Liver (tissue), 9 donors: ENCODE data around the gene RAVER2. TPM values are rescaled to one million over a fixed set of nuclear protein-coding genes. Genes with fewer than 3 reads are reported as not detected.
"Not testable (repeated sequence)": the region's sequence is repeated elsewhere in the genome, so short reads cannot be mapped to it uniquely, and the experiment has no call there.

Experiments used
- DNase-seq: peaks from one replicate; pipeline ENCODE4 v3.0.0-alpha.2; 2017; ENCODE audit warnings: low spot score
- H3K27ac ChIP-seq, 2 donors: one replicate each; pipeline ENCODE4 v1.7.0; 2013; ENCODE audit warnings: inconsistent platforms in 2 of 2, low read length in 2 of 2, control low read depth in 1 of 2, low read depth in 1 of 2, mild to moderate bottlenecking in 1 of 2
- H3K27me3 ChIP-seq, 4 donors: one replicate each; pipeline versions ENCODE4 v1.6.1 to v1.7.0; 2013; ENCODE audit warnings: low read length in 3 of 4, inconsistent platforms in 1 of 4, mild to moderate bottlenecking in 1 of 4, moderate library complexity in 1 of 4; ENCODE audit not compliant: control insufficient read depth in 4 of 4, insufficient read depth in 4 of 4
- H3K36me3 ChIP-seq, 4 donors: one replicate each; pipeline versions ENCODE4 v1.6.1 to v1.7.0; 2013; ENCODE audit warnings: low read length in 3 of 4, mild to moderate bottlenecking in 3 of 4, low read depth in 1 of 4, moderate library complexity in 1 of 4; ENCODE audit not compliant: control insufficient read depth in 4 of 4, insufficient read depth in 3 of 4
- H3K4me1 ChIP-seq, 4 donors: one replicate each; pipeline versions ENCODE4 v1.6.1 to v1.7.0; 2013; ENCODE audit warnings: low read length in 3 of 4, mild to moderate bottlenecking in 3 of 4, moderate library complexity in 1 of 4; ENCODE audit not compliant: control insufficient read depth in 4 of 4, insufficient read depth in 4 of 4
- H3K4me3 ChIP-seq, 3 donors: one replicate each; pipeline versions ENCODE4 v1.6.1 to v1.7.0; 2013; ENCODE audit warnings: low read length in 3 of 3, control low read depth in 1 of 3, low read depth in 1 of 3, mild to moderate bottlenecking in 1 of 3
- H3K9ac ChIP-seq, 2 donors: one replicate each; pipeline ENCODE4 v1.7.0; 2013; ENCODE audit warnings: low read length in 2 of 2, mild to moderate bottlenecking in 2 of 2, moderate library complexity in 2 of 2, control low read depth in 1 of 2, low read depth in 1 of 2
- H3K9me3 ChIP-seq, 4 donors: one replicate each; pipeline versions ENCODE4 v1.6.1 to v1.7.0; 2013; ENCODE audit warnings: low read length in 3 of 4; ENCODE audit not compliant: control insufficient read depth in 4 of 4
- EGR1 ChIP-seq, 2 donors: IDR thresholded peaks; 2 replicates each; pipeline ENCODE4 v1.6.1; 2016 to 2018; ENCODE audit warnings: antibody characterized with exemption in 2 of 2, low read depth in 2 of 2
- FOXA1 ChIP-seq: IDR thresholded peaks from 2 replicates; pipeline ENCODE4 v1.6.1; 2016; ENCODE audit warnings: antibody characterized with exemption
- HNF4G ChIP-seq: IDR thresholded peaks from 2 replicates; pipeline ENCODE4 v1.6.1; 2016; ENCODE audit warnings: antibody characterized with exemption
- JUND ChIP-seq, 2 donors: IDR thresholded peaks; 2 replicates each; pipeline ENCODE4 v1.6.1; 2016; ENCODE audit warnings: antibody characterized with exemption in 2 of 2
- RAD21 ChIP-seq, 2 donors: IDR thresholded peaks; 2 replicates each; pipeline ENCODE4 v1.6.1; 2016; ENCODE audit warnings: antibody characterized with exemption in 2 of 2, mild to moderate bottlenecking in 2 of 2
- SP1 ChIP-seq: IDR thresholded peaks from 2 replicates; pipeline ENCODE4 v1.6.1; 2018; ENCODE audit warnings: antibody characterized with exemption, mild to moderate bottlenecking
- TAF1 ChIP-seq: conservative IDR thresholded peaks from 2 replicates; pipeline ENCODE4 v1.6.1; 2016; ENCODE audit warnings: antibody characterized with exemption, mild to moderate bottlenecking
- WGBS: extraction: QIAGEN DNeasy Blood & Tissue Kit; methylation state at CpG from one replicate; pipeline ENCODE4 v1.1.7; 2013; 5-methylcytosine and 5-hydroxymethylcytosine counted together
- polyA plus RNA-seq, 2 donors: library from polyadenylated mRNA; stranded (reverse) in 1 of 2; unstranded in 1 of 2; fragments of 200-250 nt in 1 of 2; fragments of >200 nt in 1 of 2; fragmentation: Nextera tagmentation in 1 of 2; extraction: Ambion mirVana in 1 of 2; gene quantifications; one replicate each; pipeline versions ENCODE4 v1.2.1 to v1.2.3, GENCODE V29; 2013 to 2015
- total RNA-seq, 2 donors: library from RNA; depleted of rRNA; stranded (reverse); fragments of >200 nt; gene quantifications; one replicate each; pipeline ENCODE4 v1.2.3, GENCODE V29; 2014
- TF ChIP-seq, protein P1 (sequence below): IDR thresholded peaks from 2 replicates; pipeline ENCODE4 v1.6.1; 2016; ENCODE audit warnings: antibody characterized with exemption
- TF ChIP-seq, protein P2 (sequence below): IDR thresholded peaks from 2 replicates; pipeline ENCODE4 v1.6.1; 2016; ENCODE audit warnings: antibody characterized with exemption, mild to moderate bottlenecking
- TF ChIP-seq, protein P3 (sequence below): IDR thresholded peaks from 2 replicates; pipeline ENCODE4 v1.6.1; 2016; ENCODE audit warnings: antibody characterized with exemption
- TF ChIP-seq, protein P4 (sequence below): fragments of 150-350 bp; IDR thresholded peaks from 2 replicates; pipeline ENCODE4 v1.5.1; 2017; ENCODE audit warnings: improper control_type of control experiment, low read depth, low read length; ENCODE audit not compliant: missing input control
- TF ChIP-seq, protein P5 (sequence below): IDR thresholded peaks from 2 replicates; pipeline ENCODE4 v1.6.1; 2016; ENCODE audit warnings: antibody characterized with exemption
- donor health status: healthy.
- donor health status: healthy.
- donor health status: healthy.
- donor health status: healthy.
- donor health status: healthy.

The RAVER2 gene
- total and polyA plus RNA-seq, 4 donors: 0.40 to 6.7 (median 0.96) TPM

DNA sequence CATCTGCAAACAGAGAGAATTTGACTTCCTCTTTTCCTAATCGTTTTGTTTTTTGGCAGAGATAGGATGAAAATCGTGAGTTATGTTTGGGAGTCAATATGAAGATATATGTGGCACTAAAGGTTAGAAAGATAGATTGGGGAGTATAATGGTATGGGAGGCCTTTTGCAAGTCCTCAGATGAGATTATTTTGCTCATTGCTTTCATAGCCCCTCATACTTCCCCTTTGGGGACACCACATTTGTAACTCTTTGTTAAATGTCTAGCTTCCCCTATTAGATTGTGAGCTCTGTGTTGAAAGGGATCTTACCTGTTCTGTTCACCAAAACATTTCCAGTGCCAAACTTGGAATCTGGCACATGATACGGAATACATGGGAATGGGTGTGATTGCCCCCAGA, 30.2 kb downstream of the RAVER2 start:
- Histone ChIP-seq H3K9ac (no peak overlapping the region), H3K36me3 (no peaks in the 10 kb centered on the region), H3K9me3 (no peaks in the 10 kb centered on the region), H3K4me1 (no peaks in the 10 kb centered on the region), H3K27me3 (no peaks in the 10 kb centered on the region), H3K27ac (no peak overlapping the region), H3K4me3 (no peak overlapping the region)
- WGBS: 74% methylated on average over 3 of the region's 3 CpGs
- TF ChIP-seq SP1 (no peak), HNF4G (no peak), RAD21 (IDR thresholded peaks at IDR 0.05) (no peak), FOXA1 (no peak), TAF1 (no peak), EGR1 (IDR thresholded peaks at IDR 0.05; ENCODE audit: low read depth in 2 of 2) (no peak), JUND (IDR thresholded peaks at IDR 0.05) (no peak)
- TF ChIP-seq, protein P1, sequence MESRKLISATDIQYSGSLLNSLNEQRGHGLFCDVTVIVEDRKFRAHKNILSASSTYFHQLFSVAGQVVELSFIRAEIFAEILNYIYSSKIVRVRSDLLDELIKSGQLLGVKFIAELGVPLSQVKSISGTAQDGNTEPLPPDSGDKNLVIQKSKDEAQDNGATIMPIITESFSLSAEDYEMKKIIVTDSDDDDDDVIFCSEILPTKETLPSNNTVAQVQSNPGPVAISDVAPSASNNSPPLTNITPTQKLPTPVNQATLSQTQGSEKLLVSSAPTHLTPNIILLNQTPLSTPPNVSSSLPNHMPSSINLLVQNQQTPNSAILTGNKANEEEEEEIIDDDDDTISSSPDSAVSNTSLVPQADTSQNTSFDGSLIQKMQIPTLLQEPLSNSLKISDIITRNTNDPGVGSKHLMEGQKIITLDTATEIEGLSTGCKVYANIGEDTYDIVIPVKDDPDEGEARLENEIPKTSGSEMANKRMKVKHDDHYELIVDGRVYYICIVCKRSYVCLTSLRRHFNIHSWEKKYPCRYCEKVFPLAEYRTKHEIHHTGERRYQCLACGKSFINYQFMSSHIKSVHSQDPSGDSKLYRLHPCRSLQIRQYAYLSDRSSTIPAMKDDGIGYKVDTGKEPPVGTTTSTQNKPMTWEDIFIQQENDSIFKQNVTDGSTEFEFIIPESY: no peak
- TF ChIP-seq, protein P2, sequence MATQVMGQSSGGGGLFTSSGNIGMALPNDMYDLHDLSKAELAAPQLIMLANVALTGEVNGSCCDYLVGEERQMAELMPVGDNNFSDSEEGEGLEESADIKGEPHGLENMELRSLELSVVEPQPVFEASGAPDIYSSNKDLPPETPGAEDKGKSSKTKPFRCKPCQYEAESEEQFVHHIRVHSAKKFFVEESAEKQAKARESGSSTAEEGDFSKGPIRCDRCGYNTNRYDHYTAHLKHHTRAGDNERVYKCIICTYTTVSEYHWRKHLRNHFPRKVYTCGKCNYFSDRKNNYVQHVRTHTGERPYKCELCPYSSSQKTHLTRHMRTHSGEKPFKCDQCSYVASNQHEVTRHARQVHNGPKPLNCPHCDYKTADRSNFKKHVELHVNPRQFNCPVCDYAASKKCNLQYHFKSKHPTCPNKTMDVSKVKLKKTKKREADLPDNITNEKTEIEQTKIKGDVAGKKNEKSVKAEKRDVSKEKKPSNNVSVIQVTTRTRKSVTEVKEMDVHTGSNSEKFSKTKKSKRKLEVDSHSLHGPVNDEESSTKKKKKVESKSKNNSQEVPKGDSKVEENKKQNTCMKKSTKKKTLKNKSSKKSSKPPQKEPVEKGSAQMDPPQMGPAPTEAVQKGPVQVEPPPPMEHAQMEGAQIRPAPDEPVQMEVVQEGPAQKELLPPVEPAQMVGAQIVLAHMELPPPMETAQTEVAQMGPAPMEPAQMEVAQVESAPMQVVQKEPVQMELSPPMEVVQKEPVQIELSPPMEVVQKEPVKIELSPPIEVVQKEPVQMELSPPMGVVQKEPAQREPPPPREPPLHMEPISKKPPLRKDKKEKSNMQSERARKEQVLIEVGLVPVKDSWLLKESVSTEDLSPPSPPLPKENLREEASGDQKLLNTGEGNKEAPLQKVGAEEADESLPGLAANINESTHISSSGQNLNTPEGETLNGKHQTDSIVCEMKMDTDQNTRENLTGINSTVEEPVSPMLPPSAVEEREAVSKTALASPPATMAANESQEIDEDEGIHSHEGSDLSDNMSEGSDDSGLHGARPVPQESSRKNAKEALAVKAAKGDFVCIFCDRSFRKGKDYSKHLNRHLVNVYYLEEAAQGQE: no peak
- TF ChIP-seq, protein P3, sequence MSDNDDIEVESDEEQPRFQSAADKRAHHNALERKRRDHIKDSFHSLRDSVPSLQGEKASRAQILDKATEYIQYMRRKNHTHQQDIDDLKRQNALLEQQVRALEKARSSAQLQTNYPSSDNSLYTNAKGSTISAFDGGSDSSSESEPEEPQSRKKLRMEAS: no peak
- TF ChIP-seq, protein P4, sequence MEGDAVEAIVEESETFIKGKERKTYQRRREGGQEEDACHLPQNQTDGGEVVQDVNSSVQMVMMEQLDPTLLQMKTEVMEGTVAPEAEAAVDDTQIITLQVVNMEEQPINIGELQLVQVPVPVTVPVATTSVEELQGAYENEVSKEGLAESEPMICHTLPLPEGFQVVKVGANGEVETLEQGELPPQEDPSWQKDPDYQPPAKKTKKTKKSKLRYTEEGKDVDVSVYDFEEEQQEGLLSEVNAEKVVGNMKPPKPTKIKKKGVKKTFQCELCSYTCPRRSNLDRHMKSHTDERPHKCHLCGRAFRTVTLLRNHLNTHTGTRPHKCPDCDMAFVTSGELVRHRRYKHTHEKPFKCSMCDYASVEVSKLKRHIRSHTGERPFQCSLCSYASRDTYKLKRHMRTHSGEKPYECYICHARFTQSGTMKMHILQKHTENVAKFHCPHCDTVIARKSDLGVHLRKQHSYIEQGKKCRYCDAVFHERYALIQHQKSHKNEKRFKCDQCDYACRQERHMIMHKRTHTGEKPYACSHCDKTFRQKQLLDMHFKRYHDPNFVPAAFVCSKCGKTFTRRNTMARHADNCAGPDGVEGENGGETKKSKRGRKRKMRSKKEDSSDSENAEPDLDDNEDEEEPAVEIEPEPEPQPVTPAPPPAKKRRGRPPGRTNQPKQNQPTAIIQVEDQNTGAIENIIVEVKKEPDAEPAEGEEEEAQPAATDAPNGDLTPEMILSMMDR: no peak
- TF ChIP-seq, protein P5, sequence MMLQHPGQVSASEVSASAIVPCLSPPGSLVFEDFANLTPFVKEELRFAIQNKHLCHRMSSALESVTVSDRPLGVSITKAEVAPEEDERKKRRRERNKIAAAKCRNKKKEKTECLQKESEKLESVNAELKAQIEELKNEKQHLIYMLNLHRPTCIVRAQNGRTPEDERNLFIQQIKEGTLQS: no peak
- no peak for DNase-seq

DNA sequence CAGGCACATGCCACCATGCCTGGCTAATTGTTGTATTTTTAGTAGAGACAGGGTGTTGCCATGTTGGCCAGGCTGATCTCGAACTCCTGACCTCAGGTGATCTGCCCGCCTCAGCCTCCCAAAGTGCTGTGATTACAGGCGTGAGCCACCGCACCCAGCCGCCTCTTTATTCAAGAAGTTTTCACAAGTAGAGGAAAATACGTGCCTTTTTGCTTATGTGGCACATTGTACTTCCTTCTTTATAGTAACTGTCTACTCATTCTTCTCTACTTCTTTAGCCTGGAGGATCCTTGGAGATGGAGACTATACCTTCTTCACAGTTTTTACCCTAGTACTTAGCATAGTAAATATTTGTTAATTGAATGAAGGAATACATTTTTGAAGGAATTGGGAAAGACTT, 37.2 kb downstream of the RAVER2 start:
- not testable (repeated sequence) for DNase-seq, H3K9me3 ChIP-seq, H3K36me3 ChIP-seq, H3K27me3 ChIP-seq, H3K4me1 ChIP-seq, H3K27ac ChIP-seq, H3K9ac ChIP-seq, H3K4me3 ChIP-seq
- 91% methylated on average over 6 of the region's 6 CpGs for WGBS

DNA sequence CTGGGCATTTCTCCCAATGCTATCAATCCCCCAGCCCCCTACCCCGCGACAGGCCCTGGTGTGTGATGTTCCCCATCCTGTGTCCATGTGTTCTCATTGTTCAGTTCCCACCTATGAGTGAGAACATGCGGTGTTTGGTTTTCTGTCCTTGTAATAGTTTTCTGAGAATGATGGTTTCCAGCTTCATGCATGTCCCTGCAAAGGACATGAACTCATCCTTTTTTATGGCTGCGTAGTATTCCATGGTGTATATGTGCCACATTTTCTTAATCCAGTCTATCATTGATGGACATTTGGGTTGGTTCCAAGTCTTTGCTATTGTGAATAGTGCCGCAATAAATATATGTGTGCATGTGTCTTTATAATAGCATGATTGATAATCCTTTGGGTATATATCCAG, 38.0 kb downstream of the RAVER2 start:
- WGBS: 98% methylated on average over 5 of the region's 5 CpGs
- not testable (repeated sequence) for H3K9me3 ChIP-seq, H3K36me3 ChIP-seq, H3K4me1 ChIP-seq, H3K4me3 ChIP-seq, H3K27ac ChIP-seq, DNase-seq, H3K9ac ChIP-seq, H3K27me3 ChIP-seq
